Endothelial cell of umbilical vein (primary cell): Measurements from ENCODE around the gene GUCA2B.

ENCODE experiments used
- CTCF ChIP-seq, 2 donors: IDR thresholded peaks; 1 replicate in 1 of 2; 2 replicates in 1 of 2; pipeline ENCODE4 v1.5.1; 2011; ENCODE audit warnings: low read length in 2 of 2, mild to moderate bottlenecking in 2 of 2, moderate library complexity in 2 of 2, control low read depth in 1 of 2, inconsistent platforms in 1 of 2, low read depth in 1 of 2; ENCODE audit not compliant: insufficient read depth in 1 of 2; ENCODE audit errors: extremely low read depth in 1 of 2
- EZH2 ChIP-seq: IDR thresholded peaks from 2 replicates; pipeline ENCODE4 v1.6.1; 2012; ENCODE audit warnings: borderline replicate concordance, low read depth, mild to moderate bottlenecking, moderate library complexity, low read length, inconsistent platforms; ENCODE audit not compliant: severe bottlenecking
- FOS ChIP-seq: IDR thresholded peaks from 2 replicates; pipeline ENCODE4 v1.6.1; 2011; ENCODE audit warnings: mild to moderate bottlenecking, low read length, moderate library complexity, borderline replicate concordance; ENCODE audit not compliant: insufficient read depth
- GATA2 ChIP-seq: IDR thresholded peaks from 2 replicates; pipeline ENCODE4 v1.7.0; 2011; ENCODE audit warnings: low read depth, mild to moderate bottlenecking, moderate library complexity, mixed read lengths, low read length; ENCODE audit not compliant: insufficient read length, insufficient read depth
- JUN ChIP-seq: IDR thresholded peaks from 2 replicates; pipeline ENCODE4 v1.6.1; 2011; ENCODE audit warnings: borderline replicate concordance, low read depth; ENCODE audit not compliant: insufficient read length, insufficient read depth
- MYC ChIP-seq: IDR thresholded peaks from one replicate; pipeline ENCODE4 v1.6.1; 2011; ENCODE audit warnings: mild to moderate bottlenecking, low read depth, low read length
- POLR2A ChIP-seq: IDR thresholded peaks from 2 replicates; pipeline ENCODE4 v1.6.1; 2012; ENCODE audit warnings: low read depth, mild to moderate bottlenecking, control low read depth, low read length
- POLR2AphosphoS5 ChIP-seq: IDR thresholded peaks from 2 replicates; pipeline ENCODE4 v1.6.1; 2012; ENCODE audit warnings: low read depth, mild to moderate bottlenecking, control low read depth, low read length, moderate library complexity; ENCODE audit not compliant: insufficient read depth
- TF ChIP-seq, protein P1 (sequence below): IDR thresholded peaks from 2 replicates; pipeline ENCODE4 v1.6.1; 2011; ENCODE audit not compliant: insufficient read depth, insufficient read length

DNA sequence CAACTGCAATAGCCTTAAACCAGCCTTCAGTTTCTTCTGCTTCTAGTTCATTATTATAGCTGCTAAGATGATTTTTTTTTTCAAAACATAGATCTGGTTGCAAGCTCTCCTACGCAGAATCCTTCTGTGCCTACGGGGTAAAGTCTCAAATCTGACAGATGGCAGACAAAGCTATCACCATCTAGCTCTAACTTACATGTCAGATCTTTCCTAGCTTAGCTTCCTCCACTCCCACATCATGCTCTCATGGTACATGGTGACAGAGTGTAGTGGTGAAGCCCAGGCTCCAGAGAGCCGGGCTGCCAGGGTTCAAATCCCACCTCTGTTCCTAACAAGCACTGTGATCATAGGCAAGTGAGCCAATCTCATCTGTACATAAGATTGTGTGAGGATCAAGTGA, 24.2 kb upstream of the GUCA2B start:
- TF ChIP-seq CTCF (IDR thresholded peaks at IDR 0.05; ENCODE audit: extremely low read depth in 1 of 2, insufficient read depth in 1 of 2, low read depth in 1 of 2, low read length in 2 of 2) (no peak), POLR2A (no peak), POLR2AphosphoS5 (no peak), EZH2 (no peak), JUN (no peak), GATA2 (no peak), FOS (no peak), MYC (no peak)
- TF ChIP-seq, protein P1, sequence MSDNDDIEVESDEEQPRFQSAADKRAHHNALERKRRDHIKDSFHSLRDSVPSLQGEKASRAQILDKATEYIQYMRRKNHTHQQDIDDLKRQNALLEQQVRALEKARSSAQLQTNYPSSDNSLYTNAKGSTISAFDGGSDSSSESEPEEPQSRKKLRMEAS: no peak
